Activated T-cell treated with anti-CD3 and anti-CD28 coated beads, Interleukin-2, amount 50 U/mL, for 72 hours (primary cell): ENCODE measurements around the gene MAN1B1. TPM values are rescaled to one million over a fixed set of nuclear protein-coding genes. Genes with fewer than 3 reads are reported as not detected.
"Not testable (repeated sequence)": the region's sequence is repeated elsewhere in the genome, so short reads cannot be mapped to it uniquely, and the experiment has no call there.

ENCODE experiments used
- ATAC-seq, 2 donors: fragments of 150-1000 bp; cut with Tn5 transposase; replicated peaks in 1 of 2; 2 replicates each; pipeline ENCODE4 v1.10.0; 2021; ENCODE audit warnings: moderate library complexity in 2 of 2, mild to moderate bottlenecking in 1 of 2
- DNase-seq, 2 donors: peaks; one replicate each; pipeline ENCODE4 v3.0.0; 2021 to 2022; ENCODE audit warnings: mixed read lengths in 1 of 2
- H3K27ac Mint-ChIP-seq: one replicate; pipeline ENCODE4 v1.8.0; 2022; ENCODE audit warnings: mild to moderate bottlenecking, moderate library complexity, mixed read lengths
- H3K27me3 Mint-ChIP-seq: one replicate; pipeline ENCODE4 v1.8.0; 2022; ENCODE audit warnings: low read depth, mixed read lengths
- H3K36me3 Mint-ChIP-seq, 2 donors: one replicate each; pipeline ENCODE4 v1.8.0; 2022; ENCODE audit warnings: mixed read lengths in 2 of 2, mild to moderate bottlenecking in 1 of 2; ENCODE audit not compliant: insufficient read depth in 2 of 2
- H3K4me1 Mint-ChIP-seq: one replicate; pipeline ENCODE4 v1.8.0; 2022; ENCODE audit warnings: low read depth, mixed read lengths
- H3K4me3 Mint-ChIP-seq, 2 donors: one replicate each; pipeline ENCODE4 v1.8.0; 2022; ENCODE audit warnings: mild to moderate bottlenecking in 2 of 2, mixed read lengths in 2 of 2, moderate library complexity in 2 of 2
- H3K9me3 Mint-ChIP-seq, 2 donors: one replicate each; pipeline ENCODE4 v1.8.0; 2022; ENCODE audit warnings: mixed read lengths in 2 of 2
- total RNA-seq, 2 donors: library from RNA; stranded (reverse); gene quantifications; one replicate each; pipeline ENCODE4 v1.2.3, GENCODE V29; 2022

The MAN1B1 gene
- total RNA-seq, 2 donors from 2014 or later = 40.3 to 45.8 TPM

DNA sequence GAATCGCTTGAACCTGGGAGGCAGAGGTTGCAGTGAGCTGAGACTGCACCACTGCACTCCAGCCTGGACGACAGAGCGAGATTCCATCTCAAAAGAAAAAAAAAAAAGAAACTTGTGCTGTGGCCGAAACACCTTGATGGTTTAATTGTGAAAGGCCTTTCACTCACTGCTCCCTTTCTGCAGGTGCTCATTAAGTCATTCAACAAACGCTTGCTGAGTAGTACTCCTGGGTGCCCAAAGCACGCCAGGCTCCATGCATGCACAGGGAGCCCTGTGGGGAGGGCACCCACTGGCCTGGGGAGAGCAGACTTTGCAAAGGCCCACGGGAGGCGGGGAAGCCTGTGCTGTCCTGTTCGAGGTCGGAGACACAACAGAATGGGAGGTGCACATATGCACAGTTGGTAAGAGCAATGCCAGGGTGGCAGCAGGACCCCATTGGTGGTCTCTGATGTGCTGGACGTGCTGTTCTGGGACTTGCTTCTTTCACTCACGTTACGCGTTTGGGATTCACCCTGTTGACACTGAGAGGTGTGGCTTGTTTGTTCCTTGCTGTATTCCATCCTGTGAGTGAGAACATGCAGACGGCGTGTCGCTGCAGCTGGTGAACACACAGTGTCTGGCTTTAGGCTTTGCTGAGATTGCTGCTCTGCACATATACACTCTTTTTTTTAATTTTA is 29.9 kb upstream of the MAN1B1 start:
- DNase-seq (no peak), ATAC-seq (no peak)
- Mint-ChIP-seq H3K9me3 (no peaks in the 10 kb centered on the region), H3K4me3 (no peak overlapping the region), H3K4me1 (no peaks in the 10 kb centered on the region), H3K27ac (no peak overlapping the region), H3K27me3 (no peaks in the 10 kb centered on the region), H3K36me3 (no peaks in the 10 kb centered on the region)

DNA sequence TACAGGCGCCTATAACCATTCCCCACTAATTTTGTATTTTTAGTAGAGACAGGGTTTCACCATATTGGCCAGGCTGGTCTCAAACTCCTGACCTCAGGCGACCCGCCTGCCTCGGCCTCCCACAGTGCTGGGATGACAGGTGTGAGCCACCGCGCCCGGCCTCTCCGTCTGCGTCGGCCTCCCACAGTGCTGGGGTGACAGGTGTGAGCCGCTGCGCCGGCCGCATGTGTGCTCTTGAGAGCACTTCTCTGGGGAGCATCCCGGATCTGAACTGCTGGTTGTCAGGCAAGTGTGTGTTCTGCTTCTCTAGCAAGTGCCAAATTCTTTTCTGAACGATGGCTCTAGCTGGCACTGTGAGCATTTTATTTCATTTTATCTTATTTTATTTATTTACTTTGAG is 29.2 kb upstream of the MAN1B1 start:
- no peaks in the 10 kb centered on the region for H3K36me3 Mint-ChIP-seq
- H3K4me3 Mint-ChIP-seq = no peak overlapping the region
- no peaks in the 10 kb centered on the region for H3K27me3 Mint-ChIP-seq
- H3K27ac Mint-ChIP-seq = no peak overlapping the region
- no peak for DNase-seq
- no peak for ATAC-seq
- no peaks in the 10 kb centered on the region for H3K4me1 Mint-ChIP-seq
- H3K9me3 Mint-ChIP-seq = no peaks in the 10 kb centered on the region

DNA sequence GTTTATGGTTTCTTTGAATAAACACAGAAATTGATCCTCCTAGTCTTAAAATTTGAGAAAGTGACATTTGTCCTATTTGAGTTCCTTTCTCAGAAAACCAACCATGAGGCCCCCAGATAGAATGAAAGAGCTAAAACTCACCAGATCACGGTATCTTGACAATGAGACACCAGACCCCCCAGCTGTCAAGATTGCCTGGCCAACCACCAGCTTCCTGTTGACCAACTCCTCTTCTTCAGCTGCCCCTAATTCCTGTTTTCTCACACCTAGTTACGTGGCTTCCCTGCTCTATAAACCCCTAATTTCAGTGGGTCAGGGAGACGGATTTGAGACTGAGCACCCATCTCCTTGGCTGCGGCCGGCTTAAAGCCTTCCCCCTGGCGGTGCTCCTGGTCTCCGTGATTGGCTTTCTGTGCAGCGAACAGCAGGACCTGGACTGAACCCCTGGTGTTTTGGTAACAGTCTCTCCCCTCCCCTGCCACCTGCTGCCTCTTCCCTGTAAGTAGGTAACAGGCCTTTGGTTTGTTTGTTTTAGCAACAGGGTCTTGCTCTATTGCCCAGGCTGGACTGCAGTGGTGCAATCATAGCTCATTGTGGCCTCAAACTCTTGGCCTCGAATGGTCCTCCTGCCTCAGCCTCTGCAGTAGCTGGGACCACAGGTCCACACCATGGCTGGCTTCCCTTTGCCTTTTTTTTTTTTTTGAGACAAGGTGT is 28.1 kb upstream of the MAN1B1 start:
- ATAC-seq (no peak), DNase-seq (no peak)
- Mint-ChIP-seq H3K4me3 (no peak overlapping the region), H3K4me1 (no peaks in the 10 kb centered on the region), H3K36me3 (no peaks in the 10 kb centered on the region), H3K27ac (no peak overlapping the region), H3K27me3 (no peaks in the 10 kb centered on the region), H3K9me3 (no peaks in the 10 kb centered on the region)

DNA sequence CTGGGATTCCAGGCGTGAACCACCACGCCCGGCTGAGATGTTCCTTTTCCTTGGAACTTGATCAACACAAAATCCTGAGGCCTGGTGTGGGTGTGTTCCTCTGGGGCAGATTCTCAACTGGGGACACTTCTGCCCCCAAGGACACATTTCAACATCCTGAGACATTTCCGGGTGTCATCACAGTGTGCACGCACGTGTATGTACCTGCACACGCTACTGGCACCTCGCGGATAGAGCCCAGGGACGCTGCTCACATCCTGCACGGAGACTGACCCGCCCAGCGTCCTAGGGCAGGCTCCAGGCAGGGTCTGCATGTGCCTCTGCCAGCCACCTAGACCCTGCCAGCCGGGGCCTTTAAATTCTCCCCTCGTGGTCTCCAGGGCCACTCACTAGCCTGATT is 24.4 kb upstream of the MAN1B1 start:
- Mint-ChIP-seq H3K27ac (no peak overlapping the region), H3K9me3 (no peaks in the 10 kb centered on the region), H3K36me3 (no peaks in the 10 kb centered on the region), H3K27me3 (no peaks in the 10 kb centered on the region), H3K4me1 (no peaks in the 10 kb centered on the region), H3K4me3 (no peak overlapping the region)
- DNase-seq = no peak
- no peak for ATAC-seq

DNA sequence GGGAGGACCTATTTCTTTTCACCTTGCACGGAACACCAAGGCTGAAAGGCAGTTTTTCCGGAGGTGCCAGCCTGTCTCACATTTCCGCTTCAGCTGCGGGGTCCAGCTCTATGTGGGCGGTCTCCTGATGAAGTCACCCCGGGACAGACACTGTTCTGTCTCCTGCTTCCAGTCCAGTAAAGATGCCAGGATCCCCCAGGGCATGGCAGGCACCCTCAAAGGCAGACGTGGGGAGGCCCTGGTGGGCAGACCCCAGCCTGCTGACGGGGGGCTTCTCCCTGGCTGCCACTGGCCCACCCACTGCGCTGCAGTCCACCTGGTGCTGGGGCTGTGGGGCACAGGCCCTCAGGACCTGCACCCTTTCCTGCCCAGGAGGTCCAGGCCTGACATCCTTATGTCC is 24.0 kb upstream of the MAN1B1 start:
- ATAC-seq, DNase-seq, H3K27ac Mint-ChIP-seq, H3K9me3 Mint-ChIP-seq, H3K36me3 Mint-ChIP-seq, H3K4me3 Mint-ChIP-seq, H3K27me3 Mint-ChIP-seq, H3K4me1 Mint-ChIP-seq: not testable (repeated sequence)

DNA sequence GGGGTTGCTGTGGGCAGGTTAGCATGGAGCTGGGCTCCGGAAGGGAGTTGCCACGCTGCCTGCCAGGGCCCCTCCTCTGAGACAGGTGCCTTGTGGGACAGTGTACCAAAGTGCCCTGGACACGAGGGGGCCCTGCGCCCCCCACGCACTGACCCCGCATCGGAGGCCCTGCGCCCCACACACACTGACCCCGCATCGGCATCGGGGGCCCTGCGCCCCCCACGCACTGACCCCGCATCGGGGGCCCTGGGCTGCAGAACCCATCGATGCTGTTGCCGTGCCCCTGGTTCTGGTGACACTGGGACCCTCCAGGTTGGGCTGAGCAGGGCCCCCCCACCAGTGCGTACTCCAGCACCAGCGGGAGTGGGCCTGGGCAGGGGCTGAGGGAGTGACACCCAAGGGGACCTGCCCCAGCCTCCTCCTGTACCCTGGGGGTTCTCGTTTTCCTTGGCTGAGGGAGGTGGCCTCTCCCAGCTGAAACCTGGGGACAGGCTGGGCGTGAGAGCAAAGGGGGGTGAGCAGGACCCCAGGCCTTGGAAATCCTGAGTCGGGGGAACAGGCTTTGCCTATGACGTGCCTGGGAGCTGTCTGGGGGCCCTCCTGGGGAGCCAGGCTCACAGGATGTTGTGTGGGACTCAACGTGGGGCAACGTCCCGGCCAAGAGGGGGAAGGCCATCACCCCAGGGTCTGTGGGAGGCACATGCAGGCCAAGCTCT is 23.3 kb upstream of the MAN1B1 start:
- H3K27ac Mint-ChIP-seq = no peak overlapping the region
- H3K4me3 Mint-ChIP-seq = no peak overlapping the region
- no peak for ATAC-seq
- no peaks in the 10 kb centered on the region for H3K36me3 Mint-ChIP-seq
- peaks cover 9% of the 10 kb centered on the region for H3K4me1 Mint-ChIP-seq
- no peak for DNase-seq
- H3K27me3 Mint-ChIP-seq = no peaks in the 10 kb centered on the region
- H3K9me3 Mint-ChIP-seq = no peaks in the 10 kb centered on the region

DNA sequence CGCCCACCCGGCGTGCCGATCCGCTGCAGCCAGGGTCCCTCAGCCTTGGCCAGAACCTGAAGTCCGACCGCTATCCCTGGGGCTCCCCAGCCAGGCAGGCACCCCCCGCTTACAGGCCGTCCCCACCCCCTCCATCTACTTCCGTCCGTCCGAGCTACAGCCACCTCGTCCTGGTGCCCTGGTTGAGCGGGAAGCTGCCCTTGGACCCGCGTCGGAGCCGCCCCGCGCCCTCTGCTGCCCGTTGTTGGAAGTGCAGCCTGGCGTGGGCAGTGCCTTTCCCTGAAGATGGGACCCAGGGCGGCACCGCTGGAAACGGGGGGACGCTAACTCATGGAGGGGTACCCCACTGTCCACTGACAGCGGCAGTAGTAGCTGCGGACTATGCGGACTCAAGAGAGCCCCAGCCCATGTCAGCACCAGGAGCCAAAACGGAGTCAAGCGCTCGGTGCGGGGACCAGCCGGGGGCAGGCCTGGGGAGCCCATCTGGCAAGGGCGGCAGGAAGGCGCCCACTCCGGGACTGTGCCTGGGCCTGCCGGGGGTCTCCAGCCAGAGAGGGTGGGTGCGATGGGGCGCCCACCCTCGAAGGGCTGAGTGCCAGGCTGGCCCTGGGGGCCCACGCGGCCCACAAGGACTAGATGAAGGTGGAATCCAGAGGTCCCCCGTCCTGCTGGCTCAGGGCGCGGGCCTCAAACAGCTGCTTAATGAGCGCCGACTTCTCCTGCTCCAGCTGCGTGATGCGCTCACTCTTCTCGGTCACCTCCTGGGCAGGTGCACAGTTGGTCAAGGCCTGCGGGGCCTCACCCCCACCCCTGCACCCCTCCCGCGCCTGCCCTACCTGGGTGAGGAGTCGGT is 22.5 kb upstream of the MAN1B1 start:
- DNase-seq (peak; percentile 69 to 77), ATAC-seq (no peak)
- Mint-ChIP-seq H3K9me3 (no peaks in the 10 kb centered on the region), H3K36me3 (no peaks in the 10 kb centered on the region), H3K27me3 (no peaks in the 10 kb centered on the region), H3K4me1 (peaks cover 13% of the 10 kb centered on the region), H3K27ac (no peak overlapping the region), H3K4me3 (no peak overlapping the region)

DNA sequence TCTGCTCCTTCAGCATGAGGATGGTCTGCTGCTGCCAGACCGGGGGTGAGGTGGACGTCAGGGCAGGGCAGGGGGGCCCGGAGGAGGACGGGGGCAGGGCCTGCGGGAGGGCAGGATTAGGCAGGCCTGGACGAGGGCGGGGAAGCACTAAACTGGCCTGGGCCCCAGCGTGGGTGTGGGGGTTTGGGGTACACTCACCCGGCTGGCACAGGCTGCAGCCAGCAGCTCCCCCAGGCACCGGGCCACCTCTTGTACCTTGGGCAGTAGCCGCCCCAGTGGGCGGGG is 22.0 kb upstream of the MAN1B1 start:
- no peak overlapping the region for H3K27ac Mint-ChIP-seq
- no peak for DNase-seq
- no peaks in the 10 kb centered on the region for H3K27me3 Mint-ChIP-seq
- H3K9me3 Mint-ChIP-seq = no peaks in the 10 kb centered on the region
- H3K4me3 Mint-ChIP-seq = no peak overlapping the region
- peaks cover 13% of the 10 kb centered on the region for H3K4me1 Mint-ChIP-seq
- H3K36me3 Mint-ChIP-seq = no peaks in the 10 kb centered on the region
- ATAC-seq = no peak

DNA sequence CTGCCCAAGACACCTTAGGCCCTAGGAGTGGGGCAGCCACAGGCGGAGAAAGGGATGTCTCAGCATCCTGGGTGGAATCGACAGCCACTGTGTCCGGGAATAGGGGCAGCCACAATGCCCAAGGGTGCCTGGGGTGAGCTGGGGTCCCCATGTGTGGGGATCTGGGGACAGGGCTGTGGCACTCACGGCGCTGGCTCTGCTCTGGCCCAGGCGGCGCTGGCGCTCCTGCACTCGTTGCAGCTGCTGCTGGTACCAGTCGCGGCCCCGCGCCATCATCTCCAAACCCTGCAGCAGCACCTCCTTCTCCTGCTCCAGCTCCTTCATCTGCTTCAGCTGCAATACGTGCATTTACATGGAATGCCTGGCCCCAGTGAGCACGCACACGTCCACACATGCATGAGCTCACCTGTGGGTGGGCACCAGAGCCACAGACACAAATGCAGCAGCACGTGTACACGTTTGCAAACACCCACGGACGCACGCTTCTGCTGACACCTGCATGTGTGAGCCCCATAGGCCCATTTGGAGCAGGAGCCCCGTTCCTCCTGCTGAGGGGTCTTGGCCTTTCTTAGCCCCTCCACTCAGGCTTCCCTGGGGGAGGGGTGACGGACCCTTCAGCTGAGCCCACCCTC is 21.3 kb upstream of the MAN1B1 start:
- Mint-ChIP-seq H3K9me3 (no peaks in the 10 kb centered on the region), H3K36me3 (no peaks in the 10 kb centered on the region), H3K27ac (no peak overlapping the region), H3K27me3 (no peaks in the 10 kb centered on the region), H3K4me1 (peaks cover 13% of the 10 kb centered on the region), H3K4me3 (no peak overlapping the region)
- ATAC-seq = no peak
- no peak for DNase-seq

DNA sequence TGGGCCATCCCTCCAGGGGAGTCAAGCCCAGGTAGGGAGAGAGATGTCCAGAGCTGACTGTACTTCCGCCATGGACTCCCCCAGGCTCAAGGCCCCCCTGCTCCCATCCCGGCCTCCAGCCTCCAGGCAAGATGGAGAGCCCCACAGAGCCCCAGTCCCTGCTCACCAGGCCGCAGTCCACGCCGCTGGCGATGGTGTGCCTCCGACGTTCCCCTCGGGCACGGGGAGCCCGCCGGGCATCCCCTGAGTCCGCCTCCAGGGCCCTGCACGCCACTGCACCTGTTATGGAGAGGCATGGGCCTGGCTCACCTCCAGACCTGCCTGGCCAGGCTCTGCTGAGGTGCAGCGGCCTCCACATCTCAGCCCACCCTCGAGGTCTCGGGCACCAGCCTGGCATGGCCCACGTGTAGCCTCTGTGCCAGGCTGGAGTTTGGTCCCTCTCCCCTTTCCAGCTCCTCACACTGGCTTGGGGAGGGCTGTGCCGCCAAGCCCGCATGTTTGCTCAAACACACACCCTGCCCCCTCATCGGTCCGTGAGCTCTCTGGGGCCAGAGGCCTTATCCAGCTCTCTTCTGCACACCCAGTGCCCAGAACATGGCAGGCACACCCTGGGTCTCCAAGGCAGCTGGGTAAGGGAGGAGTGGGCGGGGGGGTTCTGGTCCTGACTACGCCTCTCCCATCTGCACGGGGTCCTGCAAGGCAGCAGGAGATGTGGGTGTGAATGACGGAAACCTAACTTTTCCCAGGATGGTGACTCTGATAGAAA is 20.5 kb upstream of the MAN1B1 start:
- no peak overlapping the region for H3K4me3 Mint-ChIP-seq
- no peaks in the 10 kb centered on the region for H3K9me3 Mint-ChIP-seq
- no peaks in the 10 kb centered on the region for H3K27me3 Mint-ChIP-seq
- DNase-seq = no peak
- peaks cover 19% of the 10 kb centered on the region for H3K4me1 Mint-ChIP-seq
- no peak for ATAC-seq
- H3K27ac Mint-ChIP-seq = no peak overlapping the region
- no peaks in the 10 kb centered on the region for H3K36me3 Mint-ChIP-seq

DNA sequence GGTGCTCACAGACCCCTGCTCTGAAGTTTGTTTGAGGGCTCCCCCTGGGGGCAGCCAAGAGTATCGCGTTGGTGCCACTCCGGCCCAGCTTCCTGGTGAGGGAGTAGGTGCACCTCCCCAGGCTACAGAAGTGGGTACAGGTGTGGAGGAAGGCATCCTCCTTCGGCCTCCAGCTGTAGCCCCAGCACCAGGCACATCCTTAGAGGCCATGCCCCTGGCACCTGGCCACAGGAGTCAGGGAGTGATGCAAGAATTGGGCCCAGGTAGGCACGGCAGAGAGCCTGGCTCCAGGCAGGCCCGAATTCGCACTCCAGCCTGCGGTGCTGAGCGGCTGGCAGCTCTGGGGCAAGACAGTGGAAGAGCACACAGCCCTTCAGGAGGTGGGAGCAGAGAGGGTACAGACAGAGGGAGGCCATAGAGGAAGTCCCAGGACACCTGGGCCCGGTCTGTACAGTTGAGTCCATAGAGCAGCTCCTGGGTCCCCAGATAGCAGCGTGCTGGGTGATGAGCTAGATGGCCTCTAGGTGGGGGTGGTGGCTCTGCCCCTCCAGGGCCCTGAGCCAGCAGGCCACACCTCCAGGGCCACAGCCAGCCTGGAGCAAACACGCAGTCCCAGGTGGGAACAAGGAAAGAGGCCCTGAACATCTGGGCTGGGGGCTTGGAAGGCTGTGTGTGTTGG is 18.8 kb upstream of the MAN1B1 start:
- DNase-seq = peak; percentile 87 to 91
- ATAC-seq = peak; percentile 50 to 59
- no peaks in the 10 kb centered on the region for H3K36me3 Mint-ChIP-seq
- H3K4me1 Mint-ChIP-seq = peaks cover 23% of the 10 kb centered on the region
- H3K4me3 Mint-ChIP-seq = peak overlapping the region; percentile 52 to 62
- no peaks in the 10 kb centered on the region for H3K27me3 Mint-ChIP-seq
- H3K9me3 Mint-ChIP-seq = no peaks in the 10 kb centered on the region
- no peak overlapping the region for H3K27ac Mint-ChIP-seq
